ENCODE results near the gene SETD1B.

DNA sequence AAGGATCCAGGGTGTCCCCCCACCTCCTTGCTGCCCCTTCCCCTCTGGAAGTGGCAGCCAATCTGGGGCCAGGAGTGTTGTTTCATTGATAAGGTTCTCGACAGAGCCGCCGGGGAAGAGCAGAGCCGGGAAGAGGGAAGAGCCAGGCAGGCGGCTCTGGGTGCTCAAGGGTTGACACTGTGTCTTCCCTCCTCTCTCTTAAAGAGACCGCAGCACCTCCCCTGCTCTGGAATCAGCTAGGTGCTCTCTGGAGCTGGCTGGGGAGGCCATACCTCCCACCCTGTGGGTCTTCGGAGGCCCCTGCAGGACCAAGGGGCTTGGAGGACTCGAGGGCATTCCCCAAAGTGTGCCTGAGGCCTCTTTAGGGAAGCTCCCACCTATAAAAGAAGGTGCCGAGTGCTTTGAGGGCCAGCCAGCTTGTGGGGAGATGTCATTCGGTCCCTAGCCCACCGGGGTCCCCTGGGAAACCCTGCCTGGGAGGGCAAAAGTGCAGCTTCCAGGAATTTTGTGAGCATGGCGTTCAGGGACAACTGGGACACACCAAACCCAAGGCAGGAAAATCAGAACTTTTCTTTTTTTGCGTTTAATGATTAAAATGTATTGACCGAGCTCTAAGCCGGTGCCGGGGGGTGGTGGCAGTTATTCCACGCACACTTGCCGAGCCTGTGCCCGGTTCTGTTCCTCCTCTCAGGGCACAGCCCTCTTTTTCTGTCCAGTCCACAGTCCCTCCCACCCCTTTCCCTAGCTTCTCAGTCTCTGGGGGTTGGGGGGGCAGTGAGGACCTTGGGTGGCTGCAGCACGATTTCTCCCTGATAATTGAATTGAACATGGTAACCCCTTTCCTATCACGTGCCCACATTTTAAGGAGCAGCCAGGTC lies 3.0 kb downstream of the SETD1B start:
- no peak for TF ChIP-seq POLR2A (IDR thresholded peaks at IDR 0.05)
- no peak for TF ChIP-seq CTCF (IDR thresholded peaks at IDR 0.05)

Measured in prostate gland (tissue), 2 donors.